NCI-H1436 treated with DMSO at 0.1 percent for 48 hours (cell line): ENCODE measurements around the gene ATP13A3.

Experiments
- DNase-seq: peaks from one replicate; lab custom pipeline; 2025; lab: John Stamatoyannopoulos, UW

Gene ATP13A3

DNA sequence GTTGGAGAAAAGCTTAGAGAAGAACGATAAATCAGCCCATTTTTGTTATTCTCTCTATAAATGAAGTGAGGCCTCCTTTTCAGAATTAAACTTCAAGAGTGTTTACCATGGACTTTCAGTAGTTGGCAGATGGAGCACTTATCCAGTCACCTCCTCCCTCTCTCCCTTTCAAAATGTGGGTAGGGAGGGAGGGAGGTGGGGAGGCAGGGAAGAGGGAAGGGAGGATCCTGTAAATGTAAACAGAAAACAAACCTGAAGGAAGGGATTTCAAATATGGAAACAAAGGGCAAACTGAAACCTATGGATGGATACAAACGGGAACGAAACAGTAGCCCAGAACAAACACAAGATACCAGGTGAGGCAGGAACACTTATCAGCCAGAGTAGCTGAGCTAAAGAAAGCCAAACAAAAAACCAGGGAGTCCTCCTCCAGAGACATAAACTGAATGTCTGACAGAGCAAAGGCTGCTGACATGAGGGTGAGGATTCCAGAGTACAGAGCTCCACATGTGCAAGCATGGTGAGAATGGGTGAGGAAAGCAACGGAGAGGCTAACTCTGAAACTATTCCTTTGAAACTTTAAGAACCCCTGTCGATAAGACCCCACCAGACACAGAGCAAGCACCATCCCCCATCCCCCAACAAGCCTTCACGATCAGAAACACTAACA lies 46.8 kb downstream of the ATP13A3 start:
- DNase-seq, result no peak

DNA sequence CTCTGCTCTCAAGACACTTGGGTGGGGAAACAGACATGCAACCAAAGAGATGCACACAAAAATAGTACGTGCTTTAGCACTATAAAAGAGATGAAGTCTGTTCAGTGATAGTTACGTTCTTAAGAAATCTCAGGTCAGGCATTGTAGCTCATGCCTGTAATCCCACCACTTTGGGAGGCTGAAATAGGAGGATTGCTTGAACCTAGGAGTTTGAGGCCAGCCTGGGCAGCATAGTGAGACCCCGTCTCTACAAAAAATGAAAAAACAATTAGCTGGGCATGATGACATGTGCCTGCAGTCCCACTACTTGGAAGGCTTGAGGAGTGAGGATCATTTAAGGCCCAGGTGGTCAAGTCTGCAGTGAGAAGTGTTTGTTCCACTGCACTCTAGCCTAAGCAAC lies 52.3 kb downstream of the ATP13A3 start:
- no peak for DNase-seq

DNA sequence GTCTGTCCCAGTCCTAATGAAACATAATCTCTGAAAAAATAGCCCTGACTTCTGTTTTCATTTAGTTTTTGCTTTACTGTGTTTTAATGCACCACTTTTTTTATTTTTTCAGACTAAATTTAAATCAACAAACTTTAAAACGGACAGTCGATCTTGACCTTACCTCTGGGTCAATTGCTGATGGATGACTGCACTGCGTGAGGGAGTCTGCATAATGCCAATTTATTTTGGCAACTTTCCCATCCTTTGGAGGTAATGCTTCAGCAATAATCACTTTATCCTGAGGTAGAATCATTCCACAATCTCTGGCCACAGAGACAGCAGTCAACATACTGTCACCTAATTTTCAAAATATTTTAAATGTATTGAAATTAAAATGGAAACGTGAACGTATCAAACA lies 55.2 kb downstream of the ATP13A3 start:
- no peak for DNase-seq

DNA sequence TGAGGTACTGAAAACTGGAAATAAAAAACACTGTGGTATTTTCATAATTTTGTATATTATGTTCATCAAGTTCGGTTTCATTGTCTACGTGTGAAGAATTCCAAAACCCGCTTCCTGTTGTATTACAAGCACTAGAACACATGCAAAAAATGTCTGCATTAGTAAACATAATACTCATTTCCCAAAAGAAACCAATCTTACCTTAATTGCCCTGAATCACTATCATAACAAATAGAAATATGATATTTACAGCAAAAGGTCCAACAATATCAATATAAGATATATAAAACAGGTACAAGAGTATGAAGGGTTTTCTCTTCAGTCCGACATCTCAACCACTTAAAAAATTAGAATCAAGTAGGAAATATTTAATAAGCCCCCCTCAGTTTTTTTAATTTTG lies 61.4 kb downstream of the ATP13A3 start:
- no peak for DNase-seq

DNA sequence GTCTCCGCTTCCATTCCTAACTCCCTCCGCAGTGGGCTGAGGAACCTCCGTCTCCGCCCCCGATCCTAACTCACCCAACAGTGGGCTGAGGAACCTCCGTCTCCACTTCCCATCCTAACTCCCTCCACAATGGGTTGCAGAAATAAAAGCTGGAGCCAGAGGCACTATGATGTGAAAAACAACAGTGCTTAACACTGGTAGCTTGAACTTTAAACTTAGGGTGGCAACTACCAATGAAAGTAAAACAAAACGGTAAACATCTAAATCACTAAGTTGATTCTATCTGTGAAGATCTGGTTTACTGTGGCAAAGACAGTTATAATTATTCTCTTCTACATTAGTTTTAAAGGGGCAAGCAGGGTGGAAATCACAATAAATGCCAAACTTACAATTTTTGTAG lies 61.8 kb downstream of the ATP13A3 start:
- DNase-seq, result no peak

DNA sequence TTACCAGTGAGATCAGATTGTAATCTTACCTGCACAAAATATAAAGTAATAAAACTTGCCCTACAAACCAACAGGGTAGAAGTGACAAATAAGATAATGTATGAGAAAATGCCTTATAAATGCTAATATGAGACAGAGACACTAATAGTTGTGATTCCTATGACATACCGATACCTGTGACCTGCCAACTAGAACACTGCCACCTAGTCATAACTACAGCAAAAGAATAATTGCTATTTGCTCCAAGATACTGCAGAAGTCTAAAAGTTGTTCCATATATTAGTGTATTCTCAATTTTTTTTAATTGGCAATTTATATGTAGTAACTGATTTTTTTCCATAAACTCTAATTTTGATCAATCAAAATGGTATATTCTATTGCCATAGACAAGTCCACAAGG lies 62.4 kb downstream of the ATP13A3 start:
- no peak for DNase-seq

DNA sequence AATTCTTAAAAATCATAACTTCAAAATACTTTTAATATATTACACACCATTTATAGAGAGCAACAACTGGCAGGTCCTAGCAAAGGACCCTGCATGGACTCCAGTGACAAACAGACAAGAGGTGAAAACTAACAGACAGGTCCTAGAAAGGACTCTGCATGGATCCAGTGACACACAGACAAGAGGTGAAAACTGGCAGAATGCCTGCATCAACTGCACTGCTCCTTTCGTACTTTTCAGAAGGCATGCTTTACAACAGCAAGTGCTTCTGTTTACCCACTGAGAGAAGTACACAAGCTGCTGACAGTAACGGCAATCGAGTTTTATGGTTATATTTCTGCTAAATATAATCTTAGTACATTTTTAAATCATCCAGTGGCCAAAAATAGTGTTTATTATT lies 63.5 kb downstream of the ATP13A3 start:
- no peak for DNase-seq

DNA sequence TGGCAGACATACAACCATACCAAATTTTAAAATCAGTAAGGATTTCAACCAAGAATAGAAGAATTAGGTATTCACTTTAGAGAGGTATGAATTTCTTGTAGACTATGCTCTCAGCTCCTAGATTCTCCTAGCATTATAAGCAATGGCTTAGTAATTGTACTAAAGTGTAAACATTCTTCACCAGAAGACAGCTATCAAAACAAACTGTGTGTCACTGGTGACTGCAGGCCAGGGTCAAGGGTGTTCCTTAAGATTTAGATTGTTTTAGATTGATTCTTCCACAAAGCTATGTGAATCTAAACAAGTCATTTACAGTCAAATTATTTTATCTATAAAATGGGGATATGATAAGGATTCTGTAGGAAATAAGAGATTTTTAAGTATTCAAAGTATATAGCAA lies 64.6 kb downstream of the ATP13A3 start:
- DNase-seq, result no peak

DNA sequence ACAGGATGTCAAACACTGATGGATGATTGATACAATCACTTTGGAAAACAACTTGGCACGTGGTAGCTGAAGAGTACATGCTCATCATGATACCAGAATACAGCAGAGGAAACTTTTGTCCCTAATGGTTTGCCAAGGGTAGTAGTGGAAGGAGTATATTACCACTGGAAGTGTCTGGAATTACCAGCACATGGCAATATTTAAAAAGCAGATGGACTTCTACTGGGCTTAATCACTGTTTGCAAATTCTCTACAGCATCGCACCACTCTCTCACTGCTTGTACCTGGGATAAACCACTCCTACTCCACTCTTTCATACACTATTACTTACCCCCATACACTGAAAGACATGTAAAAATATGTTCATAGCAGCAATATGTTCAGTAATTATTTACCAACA lies 68.1 kb downstream of the ATP13A3 start:
- DNase-seq, result no peak

DNA sequence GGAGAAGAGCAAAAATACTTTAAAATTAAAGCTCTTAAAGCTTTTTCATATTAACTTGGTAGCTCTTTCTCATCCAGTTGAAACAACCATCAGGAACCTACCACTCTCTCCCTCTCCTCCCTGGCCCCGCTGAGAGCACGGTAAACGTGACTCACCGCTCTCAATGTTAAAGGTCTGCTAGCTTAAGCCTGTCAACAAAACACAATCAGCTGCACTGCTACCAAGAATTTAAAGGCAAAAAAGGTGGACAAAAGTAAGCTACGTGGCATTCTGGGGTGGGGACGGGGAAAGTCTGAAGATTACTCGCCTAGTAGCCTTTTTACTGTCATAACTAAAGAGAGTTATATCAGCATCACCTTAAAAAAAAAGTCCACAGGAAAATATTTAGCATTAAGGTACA lies 79.4 kb downstream of the ATP13A3 start:
- DNase-seq, result no peak

DNA sequence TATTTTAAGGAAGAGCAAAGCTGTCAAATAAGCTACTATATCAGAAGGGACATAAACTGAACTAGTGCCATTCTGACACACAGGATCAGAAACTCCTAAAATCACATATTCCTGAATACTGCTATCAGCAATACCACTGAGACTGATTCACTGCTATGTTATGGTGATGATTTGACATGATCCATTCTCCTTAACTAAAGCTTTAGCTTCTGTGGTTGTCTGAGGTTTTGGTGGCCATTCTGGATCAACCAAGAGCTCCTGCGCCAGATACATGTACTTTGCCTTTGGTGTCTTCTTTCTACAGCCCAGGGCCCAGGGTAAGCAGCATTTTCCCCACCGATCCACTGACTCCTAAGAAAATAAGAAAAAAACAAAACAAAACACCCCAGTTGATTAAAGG lies 81.0 kb downstream of the ATP13A3 start:
- DNase-seq, result no peak

DNA sequence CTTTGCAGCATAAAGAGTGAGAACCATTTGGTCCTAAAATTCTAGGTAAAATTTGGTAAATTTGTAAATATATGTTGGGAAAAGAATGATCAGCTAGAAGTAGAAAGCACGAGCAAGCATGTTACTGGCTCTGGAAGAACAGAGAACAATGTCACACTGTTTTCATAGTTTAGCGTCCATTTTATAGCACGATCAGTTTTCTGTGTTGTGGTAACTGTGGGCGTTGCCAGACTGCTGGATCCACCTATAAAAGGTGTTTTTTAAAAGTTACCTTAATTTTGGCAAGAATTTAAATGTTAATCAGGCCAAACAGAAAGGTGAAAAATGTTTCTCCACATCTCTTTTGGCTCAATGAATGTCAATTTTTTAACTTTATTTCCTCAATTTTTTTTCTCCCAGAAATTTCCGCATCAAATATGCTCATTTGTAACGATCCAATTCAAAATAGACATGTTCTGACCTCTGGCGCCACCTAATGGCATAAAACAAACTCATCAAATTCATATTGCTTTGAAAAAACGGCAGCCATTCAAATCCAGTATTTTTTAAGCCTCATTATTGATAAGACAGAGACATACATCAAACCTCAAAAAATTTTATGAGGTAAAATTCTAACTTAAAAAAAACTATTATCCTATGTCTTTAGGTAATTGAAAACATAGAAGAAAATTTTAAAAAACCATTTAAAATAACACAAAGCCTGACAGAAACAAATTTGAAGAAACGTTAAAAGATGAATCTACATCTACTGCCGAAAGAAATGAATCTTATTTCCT lies 82.2 kb downstream of the ATP13A3 start:
- DNase-seq, result peak; percentile 37

DNA sequence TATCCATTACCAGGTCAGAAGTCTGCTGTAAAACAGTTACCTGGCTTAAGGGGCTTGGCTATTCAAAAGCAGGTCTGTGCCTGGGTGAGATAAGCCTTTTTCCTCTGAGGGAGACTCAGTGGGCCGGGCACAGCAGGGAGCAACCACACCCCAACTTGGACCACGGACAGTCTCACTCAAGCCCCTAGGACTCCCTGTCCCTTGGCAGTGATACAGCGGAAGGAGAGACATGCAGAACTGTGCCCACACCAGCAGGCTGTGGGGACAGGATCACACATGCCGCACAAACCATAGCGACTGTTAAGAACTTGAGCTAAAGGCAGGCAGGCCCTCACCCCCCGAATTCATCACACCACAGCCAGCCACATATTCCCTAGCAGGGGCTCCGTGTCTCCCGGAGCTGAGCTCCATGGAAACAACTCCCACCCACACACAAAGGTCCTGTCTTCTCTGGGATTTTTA lies 84.9 kb downstream of the ATP13A3 start:
- no peak for DNase-seq

DNA sequence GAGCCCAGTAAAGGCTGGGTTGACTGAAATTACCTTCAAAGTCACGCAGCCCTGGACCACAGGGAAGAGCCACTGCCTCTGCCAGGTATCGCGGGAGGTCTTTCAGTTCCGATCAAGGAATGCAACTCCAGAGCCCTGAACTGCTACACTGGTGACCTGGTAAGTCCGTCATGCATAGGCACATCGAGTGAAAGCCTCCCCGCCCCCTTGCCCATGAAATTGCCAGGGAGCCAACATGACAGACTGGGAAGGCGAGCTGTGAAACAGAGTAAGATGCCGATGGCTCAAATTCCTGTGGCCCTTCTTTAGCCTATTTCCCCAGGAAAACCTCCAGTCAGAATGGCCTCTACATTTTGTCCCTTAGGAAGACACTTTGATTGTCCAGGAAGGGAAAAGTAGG lies 85.5 kb downstream of the ATP13A3 start:
- DNase-seq, result no peak

DNA sequence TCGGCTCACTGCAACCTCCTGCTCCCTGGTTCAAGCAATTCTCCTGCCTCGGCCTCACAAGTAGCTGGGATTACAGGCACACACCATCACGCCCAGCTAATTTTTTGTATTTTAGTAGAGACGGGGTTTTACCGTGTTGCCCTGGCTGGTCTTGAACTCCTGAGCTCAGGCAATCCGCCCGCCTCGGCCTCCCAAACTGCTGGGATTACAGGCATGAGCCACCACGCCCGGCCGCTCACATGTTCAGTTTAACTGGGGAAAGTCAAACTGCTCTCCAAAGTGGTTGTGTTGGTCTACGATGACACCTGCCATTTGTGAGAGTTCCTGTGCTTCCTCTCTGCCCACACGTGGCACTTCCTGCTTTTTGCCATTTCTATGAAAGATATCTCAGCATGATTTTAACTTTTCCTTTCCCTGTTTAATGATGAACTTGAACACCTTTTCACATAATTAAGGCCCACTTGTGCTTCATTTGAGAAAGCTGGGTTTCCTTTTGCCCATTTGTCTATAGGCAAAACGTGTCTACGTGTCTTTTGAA lies 86.9 kb downstream of the ATP13A3 start:
- no peak for DNase-seq

DNA sequence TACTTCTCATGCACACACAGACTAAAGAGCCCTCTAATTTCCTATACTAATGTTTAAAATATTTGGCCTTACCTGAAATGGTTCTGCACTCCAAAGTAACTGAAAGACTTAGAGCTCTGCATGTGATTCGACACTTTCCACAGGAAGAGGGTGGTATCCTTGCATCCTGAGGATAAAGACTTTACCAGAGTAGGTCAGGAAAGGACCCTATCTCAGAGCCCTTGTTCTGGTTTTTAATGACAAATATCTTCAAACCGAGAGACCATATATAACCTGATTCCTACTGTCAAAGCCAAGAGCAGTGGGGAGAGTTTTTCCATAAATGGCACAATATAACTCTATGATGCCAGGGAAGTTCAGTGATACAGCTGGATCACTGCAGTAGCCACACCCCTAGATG lies 87.6 kb downstream of the ATP13A3 start, which contains the start of gene GP5:
Gene GP5 (minus strand): TSS at position 101 of the 400 bp plus-strand sequence. CDS start 984 bp downstream, outside the sequence.
- no peak for DNase-seq

DNA sequence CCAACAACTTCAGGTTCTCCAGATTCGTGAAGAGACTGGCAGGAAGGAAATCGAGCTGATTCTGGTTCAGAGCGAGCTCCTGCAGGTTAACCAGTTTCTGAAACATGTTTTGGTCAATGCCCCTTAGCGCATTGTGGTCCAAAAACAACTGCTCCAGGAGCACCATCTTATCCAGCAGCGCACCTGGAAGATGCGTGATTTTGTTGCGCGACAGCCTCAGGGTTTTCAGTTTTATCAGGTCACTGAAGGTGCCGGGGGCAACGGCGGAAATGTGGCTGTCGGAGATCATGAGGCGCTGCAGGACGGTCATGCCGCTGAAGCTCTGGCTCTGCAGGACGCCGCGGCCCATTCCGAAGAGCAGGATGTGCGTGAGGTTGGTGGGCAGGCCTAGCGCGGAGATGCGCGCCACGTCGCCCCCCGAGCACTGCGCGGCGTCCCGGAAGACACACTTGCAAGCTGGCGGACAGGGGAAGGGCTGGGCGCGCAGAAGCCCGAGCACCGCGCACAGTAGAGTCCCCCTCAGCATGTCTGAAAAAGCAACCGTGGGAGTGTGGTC lies 89.0 kb downstream of the ATP13A3 start:
- DNase-seq, result no peak

DNA sequence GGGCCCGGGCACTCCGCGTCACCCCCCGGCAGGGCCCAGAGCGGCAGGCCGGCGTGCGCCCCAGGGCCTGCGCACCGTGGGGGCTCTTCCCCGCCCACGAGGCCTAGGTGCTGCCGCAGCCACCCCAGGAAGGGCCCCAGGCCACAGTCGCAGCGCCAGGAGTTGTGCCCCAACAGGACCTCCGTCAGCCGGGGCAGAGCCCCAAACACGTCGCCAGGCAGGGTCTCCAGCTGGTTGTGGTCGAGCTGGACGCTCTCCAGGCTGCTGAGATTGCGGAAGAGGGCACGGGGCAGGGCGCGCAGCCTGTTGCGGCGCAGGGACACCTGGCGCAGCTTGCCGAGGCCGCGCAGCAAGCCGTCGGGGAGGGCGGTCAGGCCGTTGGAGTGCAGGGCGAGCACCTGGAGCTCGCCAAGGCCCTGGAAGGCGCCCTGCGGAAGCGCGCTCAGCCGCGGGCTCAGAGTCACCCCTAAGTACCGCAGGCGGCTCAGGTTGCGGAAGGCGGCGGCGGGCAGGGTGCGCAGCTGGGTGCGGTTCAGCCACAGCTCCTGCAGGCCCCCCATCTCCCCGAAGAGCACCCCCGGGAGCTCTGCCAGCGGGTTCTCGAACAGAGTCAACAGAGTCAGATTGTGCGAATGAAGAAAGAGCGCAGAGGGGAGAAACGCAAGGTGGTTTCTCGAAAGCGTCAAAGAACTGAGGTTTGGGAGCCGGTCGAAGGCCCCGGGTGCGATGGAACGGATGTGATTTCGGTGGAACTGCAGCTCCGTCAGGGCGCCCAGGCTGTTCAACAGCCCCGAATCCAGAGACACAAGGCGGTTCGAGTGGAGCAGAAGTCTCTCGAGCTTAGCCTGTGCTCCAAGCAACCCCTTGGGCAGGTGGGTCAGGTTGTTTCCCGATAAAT lies 89.7 kb downstream of the ATP13A3 start:
- no peak for DNase-seq

DNA sequence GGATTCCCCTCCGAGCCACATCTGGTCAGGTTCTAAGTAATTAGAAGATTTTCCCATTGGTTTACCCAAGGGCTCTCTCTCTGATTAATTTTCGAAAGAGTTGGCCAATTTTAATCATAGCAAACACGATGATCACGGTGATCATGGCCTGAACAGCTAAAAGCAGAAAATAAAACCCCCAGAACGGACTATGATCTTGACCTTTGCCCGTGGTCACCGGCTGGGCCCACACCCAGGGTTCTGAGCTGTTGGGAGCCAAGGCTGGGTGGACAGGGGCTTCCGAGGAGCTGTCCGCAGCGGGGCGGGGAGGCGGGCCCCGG lies 90.3 kb downstream of the ATP13A3 start:
- DNase-seq, result no peak

DNA sequence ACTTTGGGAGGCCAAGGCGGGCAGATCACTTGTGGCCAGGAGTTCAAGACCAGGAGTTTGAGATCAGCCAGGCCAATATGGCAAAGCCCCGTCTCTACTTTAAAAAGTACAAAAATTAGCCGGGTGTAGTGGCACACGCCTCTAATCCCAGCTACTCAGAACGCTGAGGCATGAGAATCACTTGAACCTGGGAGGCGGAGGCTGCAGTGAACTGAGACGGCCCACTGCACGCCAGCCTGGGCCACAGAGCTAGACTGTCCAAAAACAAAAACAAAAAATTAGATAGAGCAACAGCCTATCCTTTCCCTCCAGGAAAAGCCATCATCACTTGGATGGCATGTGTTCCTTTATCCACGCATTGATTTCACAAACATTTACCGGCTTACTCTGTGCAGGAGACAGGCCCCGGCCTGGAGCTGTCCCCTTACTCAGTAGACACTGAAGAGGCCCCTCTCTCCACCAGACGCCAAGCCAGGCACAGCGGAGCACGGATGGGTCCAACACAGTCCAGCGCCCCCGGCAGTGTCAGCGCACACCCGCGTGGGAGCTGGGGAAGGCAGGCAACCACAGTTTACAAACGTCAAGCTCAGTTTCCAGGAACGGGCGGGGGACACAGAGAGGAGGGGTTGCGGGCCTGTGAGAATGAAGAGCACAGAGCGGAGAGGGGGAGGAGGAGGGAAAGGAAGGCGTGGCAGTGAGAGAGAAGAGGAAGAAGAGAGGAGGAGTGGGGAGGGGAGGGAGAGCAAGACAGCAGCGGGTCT lies 90.8 kb downstream of the ATP13A3 start:
- no peak for DNase-seq

DNA sequence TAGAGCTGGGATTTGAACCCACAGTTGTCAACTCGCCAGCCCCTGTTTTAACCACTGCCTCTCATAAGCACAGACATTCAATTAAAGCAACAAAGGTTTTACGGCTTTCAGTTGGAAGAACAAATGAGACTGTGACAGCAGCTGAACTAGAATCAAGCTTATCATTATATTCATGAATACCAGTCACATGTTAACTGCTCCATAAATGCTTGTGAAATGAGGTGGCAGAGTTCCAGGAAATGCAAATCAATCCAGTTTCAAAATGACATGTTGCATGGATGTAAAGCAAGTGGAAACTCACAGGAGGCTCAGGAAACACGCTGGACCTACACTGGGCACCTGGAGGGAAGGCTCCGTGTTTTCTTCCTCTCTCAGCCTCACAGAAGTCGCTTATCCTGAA lies 91.6 kb downstream of the ATP13A3 start:
- peak; percentile 97 for DNase-seq
